HG03457 (cell line): ENCODE measurements around the gene NFATC1.

ENCODE experiments used
- ATAC-seq: cut with Tn5 transposase; IDR thresholded peaks from one replicate; pipeline ENCODE4 v1.9.1; 2021; ENCODE audit warnings: moderate number of reproducible peaks; ENCODE audit not compliant: unreplicated experiment

The NFATC1 gene

GRCh38 chr18:79564441-79564840, 168.7 kb downstream of the NFATC1 start:
- no peak for ATAC-seq

GRCh38 chr18:79566771-79567431, 171.2 kb downstream of the NFATC1 start:
- ATAC-seq, result no peak

- no peak for ATAC-seq
Observed at GRCh38 chr18:79567481-79568147, 171.9 kb downstream of the NFATC1 start.

DNA sequence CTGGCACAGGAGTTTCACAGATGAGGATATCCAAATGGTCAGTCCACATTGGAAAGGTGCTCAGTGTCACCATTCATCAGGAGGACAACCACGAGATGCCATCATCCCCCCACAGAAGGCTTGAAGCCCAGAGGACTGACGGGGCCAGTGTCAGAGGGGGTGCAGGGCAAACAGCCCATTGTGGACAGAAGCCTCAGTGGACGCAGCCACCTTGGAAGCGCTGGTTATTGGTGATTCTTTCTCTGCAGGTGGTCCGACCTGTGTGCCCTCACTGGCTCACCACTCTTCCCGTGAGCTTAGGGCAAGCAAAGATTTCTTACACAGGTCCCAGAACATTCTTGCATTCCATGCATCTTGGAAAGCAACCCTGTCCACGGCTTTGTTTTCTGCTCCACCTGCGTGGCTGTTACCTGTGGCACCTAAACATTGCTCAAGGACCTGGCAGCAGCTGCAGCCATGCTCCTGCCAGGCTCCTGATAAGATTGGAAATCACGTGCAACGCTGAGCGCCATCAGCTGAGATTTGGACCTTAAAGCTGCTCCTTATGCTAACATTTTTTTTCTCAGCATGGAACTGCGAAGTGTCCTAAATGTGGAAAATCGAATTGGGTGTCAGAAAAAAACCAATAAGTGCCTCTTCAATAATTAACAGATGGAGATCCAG, 172.9 kb downstream of the NFATC1 start:
- no peak for ATAC-seq

DNA sequence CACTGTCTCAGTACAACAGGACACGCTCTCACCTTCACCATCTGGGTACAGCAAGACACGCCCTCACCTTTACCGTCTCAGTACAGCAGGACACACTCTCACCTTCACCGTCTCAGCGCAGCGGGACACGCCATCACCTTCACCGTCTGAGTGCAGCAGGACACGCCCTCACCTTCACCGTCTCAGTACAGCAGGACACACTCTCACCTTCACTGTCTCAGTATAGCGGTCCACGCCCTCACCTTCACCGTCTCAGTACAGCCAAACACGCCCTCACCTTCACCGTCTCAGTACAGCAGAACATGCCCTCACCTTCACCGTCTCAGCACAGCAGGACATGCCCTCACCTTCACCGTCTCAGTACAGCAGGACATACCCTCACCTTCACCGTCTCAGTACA, 174.0 kb downstream of the NFATC1 start:
- ATAC-seq, result no peak

GRCh38 chr18:79570266-79571201, 174.8 kb downstream of the NFATC1 start:
- ATAC-seq, result no peak

- ATAC-seq, result no peak
Observed at GRCh38 chr18:79571211-79572092, 175.7 kb downstream of the NFATC1 start.

DNA sequence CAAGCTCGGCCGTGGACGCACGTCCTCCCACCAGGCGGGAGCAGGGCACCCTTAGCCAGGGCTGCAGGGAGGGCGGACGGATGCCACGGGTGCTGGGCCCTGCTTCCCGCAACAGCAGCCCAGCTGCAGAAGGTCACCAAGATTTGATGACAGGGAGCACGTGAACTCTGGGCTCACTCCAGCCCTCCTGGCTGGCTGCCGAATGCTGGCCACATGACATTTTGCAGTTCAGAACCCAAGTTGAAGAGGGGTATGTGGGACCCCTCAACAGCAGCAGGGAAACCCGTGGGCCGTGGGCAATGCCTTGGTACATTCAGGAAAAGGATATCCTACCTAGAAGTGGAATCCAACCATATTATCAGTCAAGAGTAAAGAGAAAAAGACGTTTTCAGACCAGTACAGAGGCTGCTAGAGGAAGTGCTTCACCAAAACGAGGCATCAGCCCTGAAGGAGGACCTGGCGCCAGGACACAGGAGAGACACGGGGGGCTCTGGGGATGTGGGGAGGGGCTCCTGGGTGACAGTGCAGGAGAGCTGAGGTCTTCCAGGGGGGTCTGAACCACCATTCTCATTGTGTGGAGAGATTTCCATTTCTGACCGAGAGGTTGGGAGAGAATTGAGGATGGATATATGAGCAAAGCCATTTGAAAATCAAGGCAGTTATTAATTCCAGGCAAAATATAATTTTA, 176.5 kb downstream of the NFATC1 start:
- no peak for ATAC-seq

DNA sequence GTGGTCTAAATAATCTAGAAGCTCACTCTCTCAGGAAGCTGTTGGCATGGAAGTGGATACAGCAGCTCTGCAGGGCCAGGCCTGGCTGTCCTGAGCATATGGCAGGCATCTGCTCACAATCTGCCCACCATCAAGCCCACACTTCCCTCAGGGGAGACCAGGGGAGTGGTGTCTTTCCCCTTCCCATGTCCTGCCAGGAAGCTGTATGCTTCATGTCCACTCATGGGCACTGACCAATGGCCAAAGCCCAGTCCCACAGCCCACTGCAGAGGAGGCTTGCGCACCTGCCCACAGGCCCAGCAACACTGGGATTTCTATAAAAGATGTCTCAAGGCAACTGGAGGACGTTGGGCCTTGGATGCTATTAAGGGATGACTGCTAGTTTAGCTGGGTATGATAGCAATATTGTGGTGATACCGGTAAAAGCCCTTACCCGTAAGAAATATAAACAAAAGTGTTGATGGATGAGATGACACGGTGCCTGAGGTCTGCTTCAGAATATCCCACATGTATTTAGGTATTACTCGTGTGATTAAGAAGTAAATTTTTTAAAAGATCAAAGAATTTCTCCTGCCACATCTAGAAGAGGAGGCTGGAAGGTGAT, 177.2 kb downstream of the NFATC1 start:
- no peak for ATAC-seq

DNA sequence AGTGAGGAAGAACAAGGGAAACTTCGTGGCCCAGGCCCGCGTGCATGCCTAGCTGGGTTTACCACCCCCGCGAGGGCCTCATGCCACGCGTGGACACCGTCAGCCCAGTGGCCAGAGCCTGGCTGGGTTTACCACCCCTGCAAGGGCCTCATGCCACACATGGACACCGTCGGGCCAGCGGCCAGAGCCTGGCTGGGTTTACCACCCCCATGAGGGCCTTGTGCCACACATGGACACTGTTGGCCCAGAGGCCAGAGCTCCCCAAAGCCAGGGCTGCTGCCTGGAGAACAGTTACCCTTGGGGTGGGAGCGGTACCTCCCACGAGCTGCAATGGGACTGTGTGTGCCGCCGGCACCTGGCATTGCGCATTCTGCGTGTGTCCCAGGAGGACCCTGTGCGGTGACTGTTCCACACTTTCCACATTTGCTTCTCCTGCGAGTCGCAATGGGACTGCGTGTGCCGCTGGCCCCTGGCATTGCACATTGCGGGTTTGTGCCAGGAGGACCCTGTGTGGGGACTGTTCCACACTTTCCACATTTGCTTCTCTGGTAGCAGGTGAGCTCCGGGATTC, 178.3 kb downstream of the NFATC1 start:
- ATAC-seq, result no peak

GRCh38 chr18:79574938-79575525, 179.3 kb downstream of the NFATC1 start:
- ATAC-seq, result no peak

GRCh38 chr18:79575891-79576685, 180.4 kb downstream of the NFATC1 start:
- ATAC-seq, result no peak

GRCh38 chr18:79576686-79577351, 181.1 kb downstream of the NFATC1 start:
- no peak for ATAC-seq

DNA sequence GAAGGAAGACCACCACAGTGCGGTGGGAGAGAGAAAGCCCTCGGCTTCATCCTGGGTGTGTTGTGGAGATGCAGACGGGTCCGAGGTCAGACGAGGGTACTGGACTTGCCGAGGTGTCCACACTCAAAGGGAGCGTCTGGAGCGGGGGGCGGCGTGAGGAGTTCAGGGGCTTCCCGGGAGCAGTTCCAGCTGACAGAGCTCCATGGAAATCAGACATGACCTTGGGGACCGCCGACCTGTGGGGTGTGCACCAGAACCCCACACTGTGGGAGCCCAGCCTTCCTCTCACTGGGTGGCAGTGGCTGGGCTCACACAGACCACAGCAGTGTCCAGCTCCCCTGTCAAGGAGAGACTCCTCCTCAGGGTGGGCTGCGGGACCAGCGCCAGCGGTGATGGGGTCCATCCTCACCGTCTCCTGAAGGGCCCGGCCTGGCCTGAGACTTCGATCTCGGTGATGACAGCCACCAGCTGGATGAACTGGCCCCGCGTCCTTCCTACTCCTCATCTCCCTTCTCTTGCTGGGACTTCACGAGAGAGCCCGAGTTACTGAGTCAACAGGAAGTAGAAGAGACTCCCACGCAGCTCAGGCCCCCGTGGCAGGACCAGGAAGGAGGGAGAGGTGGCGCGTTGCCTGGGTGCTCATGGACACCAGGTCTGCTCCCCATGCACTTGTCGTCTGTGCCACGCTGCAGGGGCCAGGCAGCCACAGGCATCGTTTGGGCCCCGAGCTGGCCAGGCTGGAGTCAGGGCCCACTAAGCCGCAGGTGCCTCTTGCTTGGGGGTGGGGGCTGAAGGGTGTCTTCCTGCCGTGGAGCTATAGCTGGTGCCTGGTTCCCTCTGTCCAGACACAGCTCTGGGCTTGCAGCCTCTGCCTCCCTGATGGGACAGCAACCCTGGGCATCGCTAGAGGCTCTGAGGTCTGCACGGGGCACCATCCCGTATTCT, 182.0 kb downstream of the NFATC1 start:
- no peak for ATAC-seq

DNA sequence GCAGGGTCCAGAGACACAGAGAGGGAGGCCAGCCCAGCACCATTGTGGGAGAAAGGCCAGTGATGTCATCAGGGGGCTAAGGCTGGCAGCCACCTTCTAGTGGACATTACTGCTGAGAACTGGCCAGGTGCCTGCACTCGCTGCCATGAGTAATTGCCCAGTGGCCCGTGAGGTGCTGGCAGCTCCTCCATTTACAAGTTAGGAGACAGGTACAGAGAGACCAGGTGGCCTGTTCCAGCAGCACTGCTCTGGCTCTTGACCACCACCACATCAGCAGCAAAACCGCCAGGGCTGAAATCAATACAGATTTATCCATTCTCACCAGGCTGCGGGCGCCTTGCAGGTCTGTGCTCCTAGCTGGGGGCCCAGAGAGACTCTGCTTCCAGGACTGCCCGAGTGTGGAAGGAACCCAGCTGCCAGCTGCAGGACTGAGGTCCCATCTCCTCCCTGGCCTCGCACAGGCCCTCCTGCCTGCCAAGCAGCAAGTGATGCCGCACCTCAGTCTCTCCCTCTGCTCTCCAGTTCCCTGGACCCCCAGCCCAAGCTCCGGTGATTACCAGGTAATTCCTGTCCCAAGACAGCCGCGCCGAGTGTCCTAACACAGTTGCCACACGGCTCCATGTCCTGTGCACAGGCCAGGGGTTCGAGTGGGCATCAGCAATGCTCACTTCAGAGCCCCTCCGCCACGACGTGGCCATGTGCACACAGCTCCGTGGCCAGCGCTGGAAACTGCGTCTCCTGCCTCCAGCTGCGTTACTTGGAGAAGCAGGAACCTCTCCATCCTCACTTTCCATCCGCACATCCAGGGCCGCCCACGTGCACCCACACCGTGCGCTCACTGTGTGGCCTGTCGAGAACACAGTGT, 182.9 kb downstream of the NFATC1 start:
- no peak for ATAC-seq
